ENCODE measurements around the gene SMCO4. TPM values are rescaled to one million over a fixed set of nuclear protein-coding genes. Genes with fewer than 3 reads are reported as not detected.
"Not testable (repeated sequence)": the region's sequence is repeated elsewhere in the genome, so short reads cannot be mapped to it uniquely, and the experiment has no call there.

SMCO4 gene
- total RNA-seq, 1 experiment from 2014 or later = 4.2 TPM

GRCh38 chr11:93477684-93478234 is 65.4 kb downstream of the SMCO4 start:
- no peak for DNase-seq (ENCODE audit: low read depth)

DNA sequence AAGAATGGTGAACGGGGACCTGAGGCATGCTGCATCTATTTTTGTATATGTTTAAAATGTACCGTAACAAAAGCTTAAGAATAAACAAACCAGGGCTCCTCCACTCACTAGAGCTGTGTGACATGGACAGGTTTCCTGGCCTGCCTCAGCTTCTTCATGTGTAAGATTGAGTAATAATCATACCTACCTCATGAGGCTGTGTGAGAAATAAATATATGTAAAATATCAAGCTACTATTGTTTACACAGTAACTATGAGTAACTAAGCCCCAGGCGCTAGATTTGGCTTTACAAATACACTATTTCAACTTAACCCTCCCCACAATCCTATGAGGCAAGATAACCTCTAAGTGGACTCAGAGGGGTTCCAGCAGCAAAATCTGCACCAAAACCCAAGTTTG is 66.4 kb downstream of the SMCO4 start:
- peak; percentile 6 for DNase-seq (ENCODE audit: low read depth)

GRCh38 chr11:93474123-93474522 is 69.1 kb downstream of the SMCO4 start:
- DNase-seq (ENCODE audit: low read depth) = no peak

DNA sequence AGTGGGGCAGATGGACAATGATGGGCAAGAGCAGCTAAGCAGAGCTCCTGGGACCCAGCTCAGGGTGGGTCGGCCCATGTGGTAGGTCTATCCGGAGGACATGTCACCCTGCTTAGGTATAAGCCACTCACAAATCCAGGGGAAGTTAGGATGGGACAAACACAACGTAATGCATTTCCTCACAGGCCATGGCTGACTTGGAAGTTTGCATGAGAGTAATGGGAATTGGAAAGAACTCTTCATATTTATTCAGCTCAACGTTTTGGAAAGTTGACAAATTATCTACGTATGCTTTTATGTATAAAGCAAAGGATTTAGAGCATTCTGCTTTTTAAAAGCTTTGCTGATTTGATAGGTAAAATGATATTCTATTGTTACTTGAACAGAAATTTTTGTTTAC is 74.9 kb downstream of the SMCO4 start:
- no peak for DNase-seq (ENCODE audit: low read depth)

GRCh38 chr11:93467054-93467453 is 76.1 kb downstream of the SMCO4 start:
- DNase-seq (ENCODE audit: low read depth) = no peak

DNA sequence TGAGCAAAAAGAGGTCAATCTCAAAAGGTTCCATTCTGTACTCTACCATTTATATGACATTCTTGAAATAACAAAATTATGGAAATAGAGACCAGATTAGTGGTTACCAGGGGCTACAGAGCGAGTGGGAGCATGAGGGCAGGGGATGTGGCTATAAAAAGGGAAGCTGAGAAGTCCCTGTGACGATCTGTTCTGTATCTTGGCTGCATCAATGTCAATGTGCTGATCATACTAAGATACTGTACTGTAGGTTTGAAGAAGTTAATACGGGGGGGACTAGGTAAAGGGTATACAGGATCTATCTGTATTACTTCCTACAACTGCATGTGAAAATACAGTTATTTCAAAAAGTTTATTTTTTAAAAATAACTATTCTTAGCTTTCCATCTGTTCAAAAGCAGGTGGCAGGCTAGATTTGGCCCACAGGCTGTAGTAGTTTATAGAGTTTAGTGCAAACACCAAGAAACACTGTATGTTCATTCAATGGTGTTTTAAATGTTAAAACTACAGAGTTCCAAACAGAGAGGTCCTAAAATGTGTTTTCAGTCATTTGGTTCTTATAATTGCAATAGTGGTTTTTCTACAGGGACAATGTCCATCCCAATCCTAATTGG is 78.2 kb downstream of the SMCO4 start:
- DNase-seq (ENCODE audit: low read depth) = no peak

DNA sequence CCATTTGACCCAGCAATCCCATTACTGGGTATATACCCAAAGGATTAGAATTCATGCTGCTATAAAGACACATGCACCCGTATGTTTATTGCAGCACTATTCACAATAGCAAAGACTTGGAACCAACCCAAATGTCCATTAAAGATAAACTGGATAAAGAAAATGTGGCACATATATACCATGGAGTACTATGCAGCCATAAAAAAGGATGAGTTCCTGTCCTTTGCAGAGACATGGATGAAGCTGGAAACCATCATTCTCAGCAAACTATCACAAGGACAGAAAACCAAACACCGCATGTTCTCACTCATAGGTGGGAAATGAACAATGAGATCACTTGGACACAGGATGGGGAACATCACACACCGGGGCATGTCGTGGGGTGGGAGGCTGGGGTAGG is 79.5 kb downstream of the SMCO4 start:
- not testable (repeated sequence) for DNase-seq (ENCODE audit: low read depth)

- no peak for DNase-seq (ENCODE audit: low read depth)
Measured at GRCh38 chr11:93458286-93458685, 84.9 kb downstream of the SMCO4 start.

- DNase-seq (ENCODE audit: low read depth) = peak; percentile 36
Measured at GRCh38 chr11:93444617-93445073, 98.5 kb downstream of the SMCO4 start.

DNA sequence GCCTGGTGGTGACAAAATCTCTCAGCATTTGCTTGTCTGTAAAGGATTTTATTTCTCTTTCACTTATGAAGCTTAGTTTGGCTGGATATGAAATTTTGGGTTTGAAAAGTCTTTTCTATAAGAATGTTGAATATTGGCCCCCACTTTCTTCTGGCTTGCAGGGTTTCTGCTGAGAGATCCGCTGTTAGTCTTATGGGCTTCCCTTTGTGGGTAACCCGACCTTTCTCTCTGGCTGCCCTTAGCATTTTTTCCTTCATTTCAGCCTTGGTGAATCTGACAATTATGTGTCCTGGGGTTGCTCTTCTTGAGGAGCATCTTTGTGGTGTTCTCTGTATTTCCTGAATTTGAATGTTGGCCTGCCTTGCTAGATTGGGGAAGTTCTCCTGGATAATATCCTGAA is 100.0 kb downstream of the SMCO4 start:
- not testable (repeated sequence) for DNase-seq (ENCODE audit: low read depth)

DNA sequence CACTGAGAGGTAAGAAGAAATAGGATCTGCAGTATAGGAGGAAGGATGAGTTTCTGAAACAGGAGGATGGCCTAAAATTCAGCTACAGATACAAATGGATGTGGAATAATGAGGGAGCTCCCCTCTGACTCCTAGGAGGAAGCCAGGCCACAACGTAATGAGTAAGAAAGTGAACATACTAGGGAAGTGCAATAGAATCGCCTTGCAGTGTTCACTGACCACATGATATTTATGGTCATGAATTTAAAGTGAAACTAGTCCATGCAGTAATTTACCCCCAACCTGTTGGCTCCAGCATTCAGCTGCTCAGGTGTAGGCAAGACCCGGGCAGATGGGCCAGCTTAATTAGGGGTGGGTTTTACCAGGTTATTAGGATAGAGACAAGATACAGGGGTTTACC is 110.9 kb downstream of the SMCO4 start:
- DNase-seq (ENCODE audit: low read depth) = no peak

Other genes with a start within 250 kb of the SMCO4 start
- not detected in 2 replicates for gene DEUP1, start 212.6 kb downstream of the SMCO4 start, total RNA-seq (2014; rRNA removed; shearing (Covaris generic))
- gene CEP295, start 118.3 kb upstream of the SMCO4 start, total RNA-seq (2014; rRNA removed; shearing (Covaris generic)) = 22.7 and 24.9 TPM in 2 replicates
- gene TAF1D, start 198.1 kb upstream of the SMCO4 start, total RNA-seq (2014; rRNA removed; shearing (Covaris generic)) = 134 and 154 TPM in 2 replicates
- 16.6 and 18.9 TPM in 2 replicates for gene C11orf54, start 198.3 kb upstream of the SMCO4 start, total RNA-seq (2014; rRNA removed; shearing (Covaris generic))
- gene MED17, start 240.9 kb upstream of the SMCO4 start, total RNA-seq (2014; rRNA removed; shearing (Covaris generic)) = 36.5 and 41.3 TPM in 2 replicates

Measured in RPMI7951 (cell line).